ENCODE measurements around the gene RCOR3. TPM values are rescaled to one million over a fixed set of nuclear protein-coding genes. Genes with fewer than 3 reads are reported as not detected.

Gene RCOR3
- total and polyA plus RNA-seq, 2 experiments from 2014 or later = 13.8 to 25.8 TPM

DNA sequence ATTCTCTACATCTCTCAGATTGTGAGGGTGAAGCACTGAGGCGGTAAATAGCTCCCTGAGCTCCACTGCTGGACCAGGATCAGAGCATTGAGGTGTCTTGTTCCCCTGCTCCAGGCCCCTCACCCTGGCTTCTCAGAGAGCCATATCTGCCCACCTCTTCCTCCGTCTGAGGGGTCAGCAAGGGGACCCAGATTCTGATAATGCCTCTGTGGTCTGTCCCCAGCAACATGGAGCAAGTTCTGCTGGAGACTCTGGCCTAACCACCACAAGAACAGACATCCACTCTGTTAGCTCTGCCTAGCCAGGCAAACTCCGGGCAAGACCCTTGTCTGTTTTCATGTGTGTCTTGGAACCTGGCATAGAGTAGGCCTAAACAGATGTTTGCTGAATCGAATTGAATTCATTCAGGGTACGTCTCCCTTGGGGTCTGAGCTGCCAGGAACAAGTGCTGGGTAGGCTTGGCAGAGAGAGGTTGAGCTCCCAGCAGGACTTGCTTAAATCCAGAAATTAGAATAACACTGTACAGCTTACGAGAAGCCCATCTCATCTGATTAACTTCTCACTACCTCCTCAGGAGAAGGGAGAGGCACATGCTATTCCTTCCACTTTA, 69.8 kb downstream of the RCOR3 start:
- Histone ChIP-seq H2AFZ (no peak overlapping the region), H3K9me3 (ENCODE audit: low read depth) (no peaks in the 10 kb centered on the region), H3K4me3 (no peak overlapping the region), H3K9ac (no peak overlapping the region), H3K36me3 (ENCODE audit: low read depth) (no peaks in the 10 kb centered on the region), H3K27me3 (replicated peaks; ENCODE audit: insufficient read depth) (no peaks in the 10 kb centered on the region), H3F3A (ENCODE audit: insufficient read depth) (peaks cover 14% of the 10 kb centered on the region; the same call in 1 of the 2 replicates), H3K9me2 (ENCODE audit: insufficient read depth) (no peaks in the 10 kb centered on the region), H3K4me2 (ENCODE audit: unreplicated experiment) (no peak overlapping the region), H4K20me1 (ENCODE audit: insufficient read depth) (no peaks in the 10 kb centered on the region), H3K27ac (no peak overlapping the region), H3K79me2 (ENCODE audit: insufficient read depth) (peaks cover 36% of the 10 kb centered on the region), H3K4me1 (ENCODE audit: insufficient read depth) (peaks cover 14% of the 10 kb centered on the region; the same call in 1 of the 2 replicates)
- DNase-seq = no peak
- 78 to 79% methylated on average over 6 of the region's 6 CpGs for WGBS, 2 experiments (ENCODE audit: low coverage in 1 of 2, low lambda C conversion rate in 2 of 2, missing lambda C conversion rate in 2 of 2)
- no peak for TF ChIP-seq EZH2 (IDR thresholded peaks at IDR 0.05; ENCODE audit: insufficient read depth, poor library complexity, severe bottlenecking)
- TF ChIP-seq EZH2phosphoT487 (IDR thresholded peaks at IDR 0.05; ENCODE audit: insufficient read depth, low read depth) = no peak
- in situ Hi-C loops (cut with MboI) = loop anchor here (10.0 kb wide), 1 partner anchor 326 kb away; no protein-coding TSS in a partner anchor

- no peak overlapping the region for H3K9ac ChIP-seq
- H3K79me2 ChIP-seq (ENCODE audit: insufficient read depth) = peaks cover 43% of the 10 kb centered on the region
- H4K20me1 ChIP-seq (ENCODE audit: insufficient read depth) = no peaks in the 10 kb centered on the region
- peaks cover 14% of the 10 kb centered on the region; the same call in 1 of the 2 replicates for H3F3A ChIP-seq (ENCODE audit: insufficient read depth)
- H3K9me2 ChIP-seq (ENCODE audit: insufficient read depth) = no peaks in the 10 kb centered on the region
- WGBS, 2 experiments (ENCODE audit: low coverage in 1 of 2, low lambda C conversion rate in 2 of 2, missing lambda C conversion rate in 2 of 2) = 87 to 95% methylated on average over 4 of the region's 4 CpGs
- no peak overlapping the region for H2AFZ ChIP-seq
- no peaks in the 10 kb centered on the region for H3K36me3 ChIP-seq (ENCODE audit: low read depth)
- DNase-seq = no peak
- no peaks in the 10 kb centered on the region for H3K27me3 ChIP-seq (replicated peaks; ENCODE audit: insufficient read depth)
- TF ChIP-seq EZH2 (IDR thresholded peaks at IDR 0.05; ENCODE audit: insufficient read depth, poor library complexity, severe bottlenecking) (no peak), EZH2phosphoT487 (IDR thresholded peaks at IDR 0.05; ENCODE audit: insufficient read depth, low read depth) (no peak)
- no peak overlapping the region for H3K4me3 ChIP-seq
- no peak overlapping the region for H3K4me2 ChIP-seq (ENCODE audit: unreplicated experiment)
- in situ Hi-C loops (cut with MboI) = loop anchor here (10.0 kb wide), 1 partner anchor 325 kb away; no protein-coding TSS in a partner anchor
- no peak overlapping the region for H3K27ac ChIP-seq
- no peaks in the 10 kb centered on the region for H3K9me3 ChIP-seq (ENCODE audit: low read depth)
- peaks cover 16% of the 10 kb centered on the region; the same call in 1 of the 2 replicates for H3K4me1 ChIP-seq (ENCODE audit: insufficient read depth)
Measured at GRCh38 chr1:211329764-211330201, 70.6 kb downstream of the RCOR3 start.

- Histone ChIP-seq H3K9ac (no peak overlapping the region), H4K20me1 (ENCODE audit: insufficient read depth) (no peaks in the 10 kb centered on the region), H3K79me2 (ENCODE audit: insufficient read depth) (peaks cover 47% of the 10 kb centered on the region), H3K27me3 (replicated peaks; ENCODE audit: insufficient read depth) (no peaks in the 10 kb centered on the region), H3K36me3 (ENCODE audit: low read depth) (no peaks in the 10 kb centered on the region), H2AFZ (no peak overlapping the region), H3K9me2 (ENCODE audit: insufficient read depth) (no peaks in the 10 kb centered on the region), H3K4me3 (no peak overlapping the region), H3K4me1 (ENCODE audit: insufficient read depth) (peaks cover 19% of the 10 kb centered on the region; the same call in 1 of the 2 replicates), H3K27ac (no peak overlapping the region), H3K4me2 (ENCODE audit: unreplicated experiment) (no peak overlapping the region), H3F3A (ENCODE audit: insufficient read depth) (peaks cover 14% of the 10 kb centered on the region; the same call in 1 of the 2 replicates), H3K9me3 (ENCODE audit: low read depth) (no peaks in the 10 kb centered on the region)
- TF ChIP-seq EZH2phosphoT487 (IDR thresholded peaks at IDR 0.05; ENCODE audit: insufficient read depth, low read depth) (no peak), EZH2 (IDR thresholded peaks at IDR 0.05; ENCODE audit: insufficient read depth, poor library complexity, severe bottlenecking) (no peak)
- WGBS, 2 experiments (ENCODE audit: low coverage in 1 of 2, low lambda C conversion rate in 2 of 2, missing lambda C conversion rate in 2 of 2) = 96 to 100% methylated on average over 8 of the region's 8 CpGs
- no peak for DNase-seq
- in situ Hi-C loops (cut with MboI) = no loop called here
Measured at GRCh38 chr1:211330282-211330936, 71.2 kb downstream of the RCOR3 start.

DNA sequence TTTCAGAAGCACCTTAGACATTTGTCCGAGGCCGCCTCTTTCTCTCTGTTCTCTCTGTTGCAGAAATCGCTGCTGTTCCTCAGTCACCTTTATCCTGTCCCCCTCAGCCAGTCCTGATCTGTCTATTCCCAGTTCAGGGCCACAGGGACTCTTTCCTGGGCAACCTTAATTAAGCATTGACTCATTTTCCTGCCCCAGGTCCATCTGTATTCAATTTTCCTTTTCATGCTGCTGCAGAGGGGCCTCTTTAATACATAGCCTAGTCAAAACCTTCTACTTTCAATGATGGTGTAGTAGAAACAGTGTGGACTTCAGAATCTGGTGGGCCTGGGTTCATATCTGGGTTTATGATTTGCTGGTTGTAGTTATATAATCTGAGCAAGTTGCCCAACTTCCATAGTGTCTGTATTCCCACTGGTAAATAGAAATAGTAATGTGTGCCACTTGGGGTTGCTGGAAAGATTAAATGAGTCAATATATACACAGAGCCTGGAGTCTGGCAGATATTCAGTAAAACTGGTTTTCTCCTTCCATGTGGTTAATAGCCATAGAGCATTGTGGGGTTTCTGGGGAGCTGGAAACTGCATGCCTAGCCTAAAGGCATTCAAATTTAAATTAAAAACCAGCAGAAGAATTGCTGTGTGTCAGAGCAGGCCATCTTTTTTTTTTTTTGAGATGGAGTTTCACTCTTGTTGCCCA, 72.0 kb downstream of the RCOR3 start:
- in situ Hi-C loops (cut with MboI) = no loop called here
- Histone ChIP-seq H3K9me3 (ENCODE audit: low read depth) (no peaks in the 10 kb centered on the region), H3K79me2 (ENCODE audit: insufficient read depth) (peaks cover 52% of the 10 kb centered on the region), H4K20me1 (ENCODE audit: insufficient read depth) (no peaks in the 10 kb centered on the region), H2AFZ (no peak overlapping the region), H3K4me3 (no peak overlapping the region), H3K36me3 (ENCODE audit: low read depth) (no peaks in the 10 kb centered on the region), H3K27ac (no peak overlapping the region), H3K27me3 (replicated peaks; ENCODE audit: insufficient read depth) (no peaks in the 10 kb centered on the region), H3K9ac (no peak overlapping the region), H3K4me1 (ENCODE audit: insufficient read depth) (peaks cover 19% of the 10 kb centered on the region; the same call in 1 of the 2 replicates), H3K9me2 (ENCODE audit: insufficient read depth) (no peaks in the 10 kb centered on the region), H3F3A (ENCODE audit: insufficient read depth) (peaks cover 14% of the 10 kb centered on the region; the same call in 1 of the 2 replicates), H3K4me2 (ENCODE audit: unreplicated experiment) (peak overlapping the region; percentile 43)
- TF ChIP-seq EZH2 (IDR thresholded peaks at IDR 0.05; ENCODE audit: insufficient read depth, poor library complexity, severe bottlenecking) (no peak), EZH2phosphoT487 (IDR thresholded peaks at IDR 0.05; ENCODE audit: insufficient read depth, low read depth) (no peak)
- 94 to 100% methylated on average over 3 of the region's 3 CpGs for WGBS, 2 experiments (ENCODE audit: low coverage in 1 of 2, low lambda C conversion rate in 2 of 2, missing lambda C conversion rate in 2 of 2)
- DNase-seq = peak; percentile 77
